GOT3 (cell line): ENCODE results near the gene ACTN1.

ENCODE experiments used
- DNase-seq: peaks from one replicate; lab custom pipeline; 2025; ENCODE audit warnings: mixed read lengths; lab: John Stamatoyannopoulos, UW

The ACTN1 gene

DNA sequence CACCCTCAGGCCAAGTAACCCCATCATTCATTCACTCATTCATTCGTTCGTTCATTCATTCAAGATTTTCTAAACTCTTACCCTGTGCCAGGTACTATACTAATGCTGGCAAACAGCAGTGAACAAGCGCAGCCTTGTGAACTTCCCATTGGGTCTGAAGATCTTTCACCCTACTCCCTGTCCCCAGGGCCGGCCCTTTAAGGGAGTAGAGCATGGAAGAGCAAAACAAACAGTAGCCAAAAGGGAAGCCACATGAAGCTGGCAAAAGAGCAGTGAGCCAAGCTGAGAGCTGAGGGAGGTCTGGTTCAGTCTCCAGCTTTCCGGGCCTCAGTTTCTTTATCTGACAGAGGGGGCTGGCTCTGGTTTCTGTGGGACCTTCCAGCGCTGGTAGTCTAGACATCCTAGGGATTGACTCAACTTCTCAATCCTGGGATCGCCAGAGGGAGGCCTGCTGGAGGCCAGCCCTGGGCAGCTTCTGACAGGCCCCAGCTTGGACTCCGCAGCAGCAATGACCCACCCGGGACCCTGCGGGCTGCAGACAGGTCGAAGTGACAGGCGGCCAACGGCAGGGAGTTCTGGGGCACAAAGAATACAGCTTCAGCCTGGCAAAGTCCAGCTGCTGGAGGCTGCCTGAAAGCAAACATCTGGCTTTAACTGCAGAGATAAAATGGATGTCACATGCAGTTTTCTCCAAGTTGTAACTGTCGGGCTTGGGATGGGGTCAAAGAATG, 27.1 kb downstream of the ACTN1 start:
- no peak for DNase-seq

DNA sequence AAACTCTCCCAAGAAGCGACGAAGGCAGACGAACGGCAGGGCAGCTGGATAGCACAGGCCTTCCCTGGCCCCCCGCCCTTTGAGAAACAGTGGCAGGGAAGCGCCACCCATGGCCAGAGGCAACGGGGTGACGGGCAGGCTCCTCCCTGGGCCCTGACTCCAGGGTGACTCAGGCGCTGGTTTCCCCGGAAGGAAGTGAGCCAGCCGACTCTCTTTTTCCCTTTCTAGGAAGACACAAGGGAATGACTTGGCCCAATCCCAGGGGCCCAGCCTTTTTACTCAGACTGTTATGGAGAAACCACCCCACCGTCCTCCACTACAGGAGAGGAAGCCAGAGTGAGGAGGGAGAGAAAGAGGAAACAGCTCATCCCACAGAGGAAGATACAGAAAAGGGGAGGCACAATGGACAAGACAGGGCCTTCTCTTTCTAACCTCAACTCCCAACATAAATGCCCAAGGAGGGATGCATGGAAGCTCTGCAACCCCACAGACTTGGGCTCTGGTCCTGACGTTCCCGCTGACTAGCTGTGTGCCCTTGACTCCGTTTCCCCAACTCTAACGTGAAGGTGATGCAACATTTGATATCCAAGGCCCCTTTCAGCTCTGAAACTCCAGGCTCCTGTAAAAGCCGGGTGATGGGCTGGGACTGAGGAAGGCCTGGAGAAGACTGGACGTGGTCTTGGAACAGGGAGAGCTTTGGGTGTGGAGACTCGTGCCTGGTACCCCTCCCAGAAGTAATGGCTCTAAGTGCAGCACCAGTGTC, 27.9 kb downstream of the ACTN1 start:
- DNase-seq, result peak; percentile 56

DNA sequence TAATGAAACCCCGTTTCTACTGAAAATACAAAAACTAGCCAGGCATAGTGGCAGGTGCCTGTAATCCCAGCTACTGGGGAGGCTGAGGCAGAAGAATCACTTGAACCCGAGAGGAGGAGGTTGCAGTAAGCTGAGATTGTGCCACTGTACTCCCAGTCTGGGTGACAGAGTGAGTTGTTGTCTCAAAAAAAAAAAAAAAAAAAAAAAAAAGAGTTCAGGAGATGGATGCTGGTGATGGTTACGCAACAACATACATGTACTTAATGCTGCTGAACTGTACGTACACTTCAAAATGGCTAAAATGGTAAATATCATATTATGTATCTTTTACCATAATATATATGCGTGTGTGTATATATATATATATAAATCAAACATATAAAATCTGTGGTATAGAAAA, 29.0 kb downstream of the ACTN1 start:
- DNase-seq, result no peak

DNA sequence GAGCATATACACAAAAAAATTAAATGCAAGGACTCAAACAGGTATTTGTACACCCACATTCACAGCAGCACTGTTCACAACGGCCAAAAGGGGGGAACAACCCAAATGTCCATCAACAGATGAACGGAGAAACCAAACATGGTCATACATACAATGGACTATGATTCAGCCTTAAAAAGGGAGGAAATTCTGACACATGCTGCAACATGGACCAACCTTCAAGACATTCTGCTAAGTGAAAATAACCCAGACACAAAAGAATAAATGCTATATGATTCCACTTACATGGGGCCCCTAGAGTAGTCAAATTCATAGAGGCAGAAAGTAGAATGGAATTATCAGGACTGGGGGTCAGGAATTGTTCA, 29.5 kb downstream of the ACTN1 start:
- DNase-seq, result no peak

DNA sequence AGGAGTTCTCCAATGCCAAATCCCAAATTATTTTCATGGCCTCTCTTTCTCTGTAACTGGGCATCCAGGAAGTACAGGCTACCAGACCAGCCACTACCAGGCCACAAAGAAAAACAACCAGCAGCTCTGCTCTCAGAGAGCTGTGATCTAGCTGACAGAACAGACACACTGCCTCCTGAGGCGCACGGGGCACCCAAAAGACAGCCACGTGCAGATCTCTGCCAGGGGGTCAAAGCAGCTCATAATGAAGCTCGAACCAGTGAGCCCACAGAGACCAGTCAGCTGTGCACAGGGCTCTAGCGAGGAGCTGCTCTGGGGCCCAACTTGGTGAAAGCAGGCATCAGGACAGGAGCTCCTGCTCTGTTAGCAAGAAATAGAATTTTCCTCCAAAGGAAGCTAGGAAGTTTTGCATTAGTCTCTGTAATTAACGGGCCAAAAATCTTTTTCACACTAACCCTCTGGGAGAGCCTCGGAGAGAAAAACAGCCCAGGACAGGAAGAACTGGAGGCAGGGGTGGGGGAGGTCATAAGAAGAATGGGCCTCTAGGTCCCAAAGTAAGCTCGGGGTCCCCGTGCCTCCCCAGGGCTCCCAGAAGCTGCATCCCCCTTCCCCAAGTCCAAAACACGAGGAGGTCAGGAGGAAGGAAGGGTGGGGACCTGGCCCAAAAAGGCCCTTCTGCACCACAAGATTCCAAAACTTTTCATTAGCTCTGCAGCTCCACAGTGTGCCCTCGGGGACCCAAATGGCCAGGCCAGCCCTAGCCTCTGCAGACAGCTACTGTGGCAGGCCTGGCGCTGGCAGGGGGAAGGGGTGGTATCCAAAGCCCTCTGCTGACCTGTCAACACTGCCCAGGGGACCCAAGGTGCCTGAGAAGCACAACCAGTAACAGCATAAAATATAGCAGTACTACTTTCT, 30.2 kb downstream of the ACTN1 start:
- DNase-seq, result no peak

DNA sequence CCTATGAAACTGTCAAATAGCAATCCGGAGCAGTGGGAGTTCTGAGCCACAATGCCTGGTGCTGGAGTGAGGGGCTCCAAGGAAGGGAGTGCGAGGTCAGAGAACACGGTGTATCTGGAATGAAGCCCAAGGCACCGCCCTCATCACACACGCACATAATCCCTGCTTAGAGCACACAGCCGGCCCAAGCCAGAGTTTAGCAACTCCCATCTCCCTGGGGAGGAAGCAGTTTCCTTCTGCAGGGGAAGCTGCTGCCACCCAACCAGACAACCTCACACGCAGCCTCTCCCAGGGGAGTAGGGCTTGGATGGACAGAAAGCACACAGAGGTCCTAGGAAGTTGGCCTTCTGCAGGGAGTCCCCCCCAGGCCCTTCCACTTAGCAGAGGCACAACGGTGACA, 31.3 kb downstream of the ACTN1 start:
- no peak for DNase-seq

DNA sequence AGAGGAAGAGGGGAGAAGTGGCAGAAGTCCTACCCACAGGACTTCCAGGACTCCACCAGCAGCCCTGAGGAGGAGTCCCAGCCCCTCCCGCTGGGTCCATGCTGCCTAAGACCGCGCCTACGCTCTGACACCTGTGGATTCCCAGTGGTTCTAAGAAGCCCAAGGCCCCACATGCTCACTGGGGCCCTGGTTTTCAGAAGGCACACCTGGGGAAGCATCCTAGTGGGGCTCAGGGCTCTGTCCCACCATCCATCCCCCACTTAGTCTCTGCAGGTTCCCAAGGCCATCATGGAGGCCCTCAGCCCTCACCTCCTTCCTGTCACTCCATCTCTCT, 32.6 kb downstream of the ACTN1 start:
- DNase-seq, result no peak

DNA sequence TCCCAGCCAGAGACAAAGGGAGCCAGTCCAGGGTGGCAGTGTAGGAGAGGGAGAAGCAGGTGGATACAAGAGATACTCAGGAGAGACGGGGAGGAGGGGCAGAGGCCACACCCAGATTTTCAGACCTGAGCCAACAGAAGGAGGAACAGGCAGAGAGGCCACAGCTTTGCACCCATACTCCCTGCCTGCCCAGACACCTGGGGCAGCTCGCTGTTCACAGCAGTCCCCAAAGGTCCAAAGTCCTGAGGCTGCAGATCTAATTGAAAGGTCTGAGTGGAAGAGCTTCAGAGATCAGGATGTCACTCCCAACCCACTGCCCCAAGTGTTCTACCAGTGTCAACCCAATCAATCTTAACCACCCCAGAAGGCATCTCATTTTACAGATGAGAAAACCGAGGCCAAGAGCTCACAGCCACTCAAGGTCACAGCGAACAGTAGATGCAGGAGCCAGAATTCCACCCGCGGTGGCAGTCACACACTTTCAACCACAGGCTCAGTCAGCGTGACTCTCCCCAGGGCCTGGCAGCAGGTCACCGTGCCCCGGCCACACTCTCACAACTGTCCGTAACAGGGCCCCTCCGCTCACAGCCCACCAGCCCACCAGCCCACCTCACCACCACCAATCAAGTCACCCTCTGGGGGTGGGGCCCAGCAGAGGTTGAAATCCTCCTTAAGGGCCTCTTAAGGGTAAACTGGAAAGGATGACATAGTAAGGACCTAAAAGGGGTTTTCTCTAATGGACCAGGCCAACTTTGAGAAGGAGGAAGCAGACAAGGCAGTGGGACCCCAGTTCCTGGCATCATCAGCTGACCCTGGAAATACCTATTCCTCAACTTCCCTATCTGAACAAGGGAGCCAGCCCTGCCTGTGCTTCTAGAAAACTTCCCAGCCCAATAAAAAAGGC, 33.3 kb downstream of the ACTN1 start:
- no peak for DNase-seq

DNA sequence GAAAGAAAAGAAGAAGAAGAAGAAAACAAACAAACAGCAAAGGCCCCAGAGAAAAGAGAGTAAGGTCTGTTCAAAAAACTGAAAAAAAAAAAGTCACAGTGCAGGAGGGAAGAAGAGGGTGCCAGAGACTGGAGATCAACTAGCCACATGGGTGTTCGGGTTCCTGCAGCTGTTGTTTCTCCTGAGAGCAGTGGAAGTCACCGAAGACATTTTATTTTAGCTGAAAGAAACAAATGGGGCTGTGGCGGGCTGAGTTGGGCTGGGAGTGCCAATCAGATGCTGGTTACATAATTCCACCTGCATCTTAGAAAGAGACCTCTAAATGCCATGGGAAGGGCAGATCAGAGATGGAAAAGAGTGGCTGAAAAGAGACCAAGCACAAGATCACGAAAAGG, 33.9 kb downstream of the ACTN1 start:
- DNase-seq, result no peak

DNA sequence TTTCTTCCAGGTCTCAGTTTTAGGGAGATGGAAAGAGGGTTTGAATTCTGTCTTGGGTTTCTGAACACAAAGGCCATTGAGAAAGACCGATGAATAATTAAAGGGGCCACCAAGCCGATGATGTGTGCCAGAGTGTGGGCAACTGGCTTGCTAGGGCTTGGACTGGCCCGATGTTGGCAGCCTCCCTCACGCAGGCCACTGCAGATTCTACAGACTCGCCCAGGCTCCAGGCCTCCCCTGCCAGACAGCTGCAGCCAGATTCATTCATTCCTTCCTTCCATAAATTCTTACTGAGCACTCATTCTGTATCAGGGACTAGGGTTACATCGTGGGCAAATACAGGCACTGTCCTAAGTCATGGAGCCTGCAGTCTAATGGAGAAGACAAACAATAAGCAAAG, 34.9 kb downstream of the ACTN1 start:
- no peak for DNase-seq

DNA sequence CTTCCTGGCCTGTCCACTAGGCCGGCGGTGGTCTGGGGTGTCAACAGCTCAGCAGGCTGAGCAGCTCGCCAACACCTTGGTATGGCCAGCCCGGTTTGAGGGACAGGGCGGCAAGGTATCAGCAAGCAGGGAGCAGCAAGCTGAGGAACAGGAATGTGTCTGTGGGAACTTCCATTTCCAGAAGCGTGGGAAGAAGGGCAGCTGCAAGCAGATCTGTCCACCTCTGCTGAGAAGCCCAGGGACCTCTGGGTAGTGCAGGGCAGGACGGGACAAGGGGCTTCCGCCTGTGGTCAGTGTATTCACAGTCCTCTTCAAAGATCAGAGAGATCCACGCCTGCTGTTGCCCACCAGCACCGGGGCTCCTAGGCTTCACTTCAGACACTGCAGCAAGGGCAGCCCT, 36.0 kb downstream of the ACTN1 start:
- DNase-seq, result no peak

DNA sequence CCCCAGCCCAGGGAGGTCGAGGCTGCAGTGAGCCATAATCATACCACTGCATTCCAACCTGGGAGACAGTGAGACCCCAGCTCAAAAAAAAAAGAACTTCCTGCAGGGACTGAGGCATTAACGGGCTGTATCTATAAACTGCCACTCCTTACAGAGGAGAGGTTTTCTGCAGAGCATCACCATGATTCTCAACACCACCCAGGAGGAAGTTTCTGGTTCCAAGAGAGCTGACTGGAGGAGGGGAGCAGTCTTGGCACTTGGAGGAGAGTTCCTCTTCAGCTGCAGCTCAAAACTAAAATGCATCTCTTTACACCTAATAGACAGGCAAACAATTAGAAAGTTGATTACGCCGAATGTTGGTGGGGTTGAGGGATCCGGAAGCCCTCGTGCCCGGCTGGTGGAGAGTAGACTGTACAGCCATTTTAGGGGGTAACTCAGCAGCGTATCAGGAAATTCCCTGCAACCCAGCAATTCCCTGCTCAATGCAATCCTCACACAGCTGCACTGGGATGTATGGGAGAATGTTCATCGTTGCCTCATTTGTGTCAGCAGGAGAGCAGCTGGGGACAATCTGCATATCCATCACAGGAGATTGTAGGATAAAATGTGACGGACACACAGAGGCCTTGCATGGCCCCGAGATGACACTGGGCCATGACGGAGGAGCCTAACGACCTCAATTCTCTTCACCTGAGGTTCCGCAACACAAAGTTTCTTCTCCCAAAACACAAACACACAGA, 36.6 kb downstream of the ACTN1 start:
- no peak for DNase-seq

DNA sequence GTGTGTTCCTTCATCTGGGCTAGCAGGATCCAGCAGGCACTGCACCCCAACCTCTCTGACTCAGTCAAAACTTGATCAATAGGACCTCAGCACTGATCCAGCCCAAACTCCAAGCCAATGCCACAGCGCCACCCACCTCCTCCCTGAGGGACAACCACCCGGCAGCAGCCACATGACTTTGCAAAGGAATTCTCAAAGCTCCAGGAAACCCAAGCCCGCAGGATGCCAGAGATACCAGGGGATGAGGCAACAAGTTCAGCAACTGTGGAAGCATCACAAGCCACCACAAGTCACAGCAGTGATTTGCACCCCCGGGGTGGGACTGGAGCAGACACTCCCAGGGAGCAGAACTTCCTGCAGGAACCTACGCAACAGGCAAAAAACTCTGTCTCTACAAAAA, 37.3 kb downstream of the ACTN1 start:
- no peak for DNase-seq

DNA sequence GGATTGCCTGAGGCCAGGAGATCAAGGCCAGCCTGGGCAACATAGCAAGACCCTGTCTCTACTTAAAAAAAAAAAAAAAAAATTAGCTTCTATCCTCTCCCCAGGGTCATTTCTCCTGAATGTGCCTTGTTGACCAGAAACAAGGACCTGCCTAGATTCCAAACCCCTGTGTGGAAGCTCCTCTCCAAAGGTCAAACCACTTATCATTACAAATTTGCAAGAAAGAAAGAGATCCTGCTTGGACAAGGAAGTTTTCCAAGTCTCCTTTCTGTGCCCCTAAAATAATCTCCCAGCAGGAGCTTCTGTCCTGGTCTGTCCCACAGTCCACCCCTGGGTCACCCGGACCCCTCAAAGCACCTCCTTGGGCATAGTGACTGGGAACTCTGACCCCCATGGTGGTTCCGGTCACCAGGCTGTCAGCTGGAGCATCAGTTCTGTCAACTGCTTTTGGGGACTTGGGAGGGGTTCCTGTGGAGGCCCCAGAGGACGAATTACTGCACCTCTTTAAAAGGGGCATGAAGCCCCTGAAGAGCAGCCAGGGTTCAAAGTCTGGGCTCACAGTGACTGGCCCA, 38.4 kb downstream of the ACTN1 start:
- no peak for DNase-seq

DNA sequence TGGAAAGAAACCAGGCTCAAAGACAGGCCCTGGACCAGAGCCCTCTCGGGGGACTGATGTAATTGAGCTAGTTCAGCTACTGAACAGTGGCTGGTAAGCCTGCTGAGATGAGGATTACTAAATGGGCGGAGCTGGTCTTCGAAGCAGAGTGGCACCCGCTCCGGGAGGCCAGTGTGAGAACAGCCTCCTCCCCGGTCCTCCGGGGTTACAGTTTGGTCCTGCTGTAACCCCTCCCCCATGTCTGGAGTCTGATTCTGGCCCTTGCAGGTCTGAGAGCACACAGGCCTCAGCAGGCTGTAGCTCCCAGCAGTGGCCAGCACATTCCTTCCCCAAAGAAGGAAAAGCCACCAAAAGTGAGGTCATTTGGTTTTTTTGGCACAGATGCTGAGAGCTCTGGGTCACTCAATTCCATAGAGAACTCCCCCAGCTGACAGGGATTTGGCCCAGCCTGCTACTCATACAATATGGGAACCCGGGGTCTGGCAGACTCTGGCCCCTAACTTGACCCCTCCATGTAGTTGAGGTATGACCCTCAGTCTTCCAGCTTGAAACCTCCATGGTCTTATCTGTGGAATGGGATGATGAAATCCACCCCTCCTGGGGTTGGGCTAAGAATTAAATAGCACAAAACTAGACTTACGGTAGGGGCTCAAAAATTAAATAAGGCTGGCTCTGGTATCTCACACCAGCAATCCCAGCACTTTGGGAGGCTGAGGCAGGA, 39.0 kb downstream of the ACTN1 start:
- peak; percentile 36 for DNase-seq

DNA sequence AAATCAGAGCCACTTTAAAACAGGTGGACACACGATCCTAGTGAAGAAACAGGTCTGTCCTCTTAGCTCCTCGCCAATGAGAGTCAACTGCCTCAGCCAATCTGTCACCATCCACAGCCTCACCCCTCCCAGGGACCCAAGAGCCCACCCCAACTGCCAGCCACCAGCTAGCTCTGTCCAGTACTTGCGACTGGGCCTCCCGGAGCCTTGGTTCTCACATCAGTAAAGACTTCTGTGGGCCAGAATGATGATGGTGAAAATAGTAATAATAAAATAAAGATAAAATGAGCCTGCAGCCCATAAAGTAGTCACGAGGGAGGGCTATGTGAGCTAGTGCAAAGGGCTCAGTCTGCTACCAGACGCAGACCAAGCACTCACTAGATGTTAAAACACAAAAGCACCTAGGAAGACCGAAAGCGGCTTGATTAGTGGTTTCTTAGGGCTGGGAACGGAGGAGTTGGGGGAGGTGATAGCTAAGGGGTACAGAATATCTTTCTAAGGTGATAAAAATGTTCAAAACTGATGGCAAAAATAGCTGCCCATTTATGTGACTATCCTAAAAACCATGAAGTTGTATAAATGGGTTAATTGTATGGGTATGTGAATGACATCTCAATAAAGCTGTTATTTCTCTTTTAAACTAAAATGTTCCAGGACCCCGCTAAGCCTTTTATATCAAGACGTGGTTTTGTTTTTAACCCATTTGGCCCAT, 39.8 kb downstream of the ACTN1 start:
- DNase-seq, result no peak

DNA sequence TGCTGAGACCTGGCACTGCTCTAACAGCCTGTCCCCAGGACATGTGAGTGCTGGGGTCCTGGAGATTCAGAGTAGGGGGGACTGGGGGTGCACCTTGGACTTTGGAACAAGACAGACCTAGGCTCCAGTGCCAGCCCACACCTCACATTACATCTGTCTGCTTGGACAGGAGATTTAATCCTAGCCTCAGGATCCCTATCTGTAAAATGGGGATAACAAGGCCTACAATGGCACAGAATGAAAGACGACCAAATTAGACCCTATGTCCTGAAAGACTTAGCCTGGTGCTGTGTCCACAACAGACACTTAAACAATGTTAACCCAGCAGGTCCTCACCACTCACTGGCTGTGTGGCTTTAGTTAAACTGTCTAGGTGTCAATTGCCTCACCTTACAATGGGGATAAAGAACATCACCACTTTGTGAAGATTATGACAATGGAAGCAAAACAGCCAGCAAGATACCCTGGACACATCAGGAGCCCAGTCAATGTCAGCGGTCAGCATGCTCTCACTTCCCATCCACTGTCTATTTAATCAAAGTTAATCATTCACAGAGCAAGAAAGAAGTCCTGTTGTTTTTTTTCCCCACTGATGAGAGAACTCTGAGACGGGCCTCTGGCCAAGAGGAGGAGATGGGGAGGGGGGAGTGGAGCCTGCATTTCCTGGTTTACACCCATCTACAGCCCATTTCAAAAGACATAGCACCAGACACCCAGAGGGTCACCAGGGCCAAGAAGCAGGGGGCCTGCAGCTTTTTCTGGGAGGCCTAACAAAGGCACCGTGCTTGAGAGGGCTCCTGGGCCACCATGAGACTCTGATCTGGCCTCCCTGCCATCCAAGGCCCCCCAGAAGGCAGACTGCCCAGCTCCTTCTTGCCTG, 40.6 kb downstream of the ACTN1 start:
- no peak for DNase-seq
